ENCODE data around the gene ZC3H12A.

DNA sequence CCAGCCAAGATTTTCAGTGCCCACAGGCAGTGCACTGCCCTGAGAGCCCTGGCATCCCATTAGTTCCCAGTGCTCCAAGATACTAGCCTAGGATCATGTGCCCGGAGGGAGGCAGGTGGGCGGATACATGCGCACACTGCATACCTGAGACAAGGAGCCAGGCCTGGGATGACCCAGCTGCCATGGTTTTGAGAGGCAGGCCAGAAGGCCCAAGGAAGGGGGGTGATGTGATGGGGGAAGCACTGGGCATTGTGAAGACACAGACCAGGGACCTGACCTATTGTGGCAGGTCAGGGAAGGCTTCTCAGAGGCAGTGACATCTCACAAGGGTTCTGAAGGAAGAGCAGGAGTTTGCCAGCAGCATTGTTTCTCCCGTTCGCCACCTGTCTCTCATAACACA is 3.6 kb downstream of the ZC3H12A start:
- TF ChIP-seq POLR2AphosphoS5 (IDR thresholded peaks at IDR 0.05) (no peak), POLR2A (IDR thresholded peaks at IDR 0.05) (no peak), EP300 (IDR thresholded peaks at IDR 0.05; ENCODE audit: low read depth) (no peak), CTCF (IDR thresholded peaks at IDR 0.05) (no peak)

All from transverse colon (tissue), 4 donors.